ENCODE data around the gene TMEM234. TPM values are rescaled to one million over a fixed set of nuclear protein-coding genes. Genes with fewer than 3 reads are reported as not detected.
A peak's percentile ranks its signal among the peaks of the same experiment; 100 is the strongest.

Gene TMEM234
- total and polyA plus RNA-seq, 2 of the 13 experiments (the other 11 are each of a cell fraction or from before 2014, with no cell fraction given) = 6.1 to 9.0 TPM

- no peaks in the 10 kb centered on the region for H3K9me3 ChIP-seq (ENCODE audit: low read length)
- peaks cover 54% of the 10 kb centered on the region for H3K4me1 ChIP-seq (ENCODE audit: insufficient read depth, low read length)
- H3K27ac ChIP-seq (ENCODE audit: extremely low read length, insufficient read depth, low read length) = peak overlapping the region; percentile 87
- intact Hi-C loops (cut with micrococcal nuclease; ENCODE audit: unreplicated experiment) (loop anchor here (1.0 kb wide), 1 partner anchor 105 kb away; no protein-coding TSS in a partner anchor), in situ Hi-C loops (cut with HindIII; ENCODE audit: extremely low pct_ligation_motif_present, low pct_unique_long_range_greater_than_20kb) (no loop called here)
- ATAC-seq = peak; percentile 60
- peak overlapping the region; percentile 85 for H2AFZ ChIP-seq (ENCODE audit: low read length)
- peaks cover 4 to 16% of the 10 kb centered on the region in 2 experiments; a peak in 4 of 5 replicates for H3K36me3 ChIP-seq (replicated peaks in 1 of 2; ENCODE audit: control insufficient read depth in 1 of 2, insufficient read depth in 2 of 2, low read length in 2 of 2)
- peak overlapping the region; percentile 80 for H3K4me2 ChIP-seq (ENCODE audit: low read depth, low read length)
- H3K9ac ChIP-seq (ENCODE audit: insufficient read depth, low read depth, low read length) = peak overlapping the region; percentile 84
- peaks cover 26% of the 10 kb centered on the region for H3K79me2 ChIP-seq (ENCODE audit: insufficient read depth, low read length)
- peak; percentile 79 for FAIRE-seq
- CTCF ChIA-PET (ENCODE audit: low intra/inter-chr PET ratio, low total read pairs) = no interaction called here
- peak overlapping the region; percentile 47 to 76 (median 58) for H3K4me3 ChIP-seq (replicated peaks in 1 of 3; ENCODE audit: insufficient read depth in 1 of 3, low read depth in 2 of 3, low read length in 3 of 3)
- BruUV-seq (replicated peaks) = no TSS peak
- DNase-seq (ENCODE audit: low spot score) = peak; percentile 80
- H3K27me3 ChIP-seq (ENCODE audit: control insufficient read depth in 1 of 2, insufficient read depth in 2 of 2, low read length in 2 of 2) = no peaks in the 10 kb centered on the region
- POLR2A ChIA-PET = interaction anchor here (0.5 to 2.7 kb wide), 17 partner anchors 14 to 174 kb away, joined by 3 to 38 read pairs (median 5); partner anchors contain the start of genes CCDC28B, EIF3I, HDAC1 and IQCC
- H4K20me1 ChIP-seq (ENCODE audit: insufficient read depth, low read length) = no peaks in the 10 kb centered on the region
- 0% methylated on average over 7 of the region's 7 CpGs for WGBS (ENCODE audit: low lambda C conversion rate)
- TF ChIP-seq ATF4 (CRISPR knock-in tag; IDR thresholded peaks at IDR 0.05) (peak in 1 of 2 experiments; percentile 78; a peak in 2 of 4 replicates), HNRNPH1 (optimal IDR thresholded peaks at IDR 0.05; ENCODE audit: low read depth, low read length) (no peak), ZNF331 (CRISPR knock-in tag; IDR thresholded peaks at IDR 0.05) (peak; percentile 66; the same call in 1 of the 2 replicates), NFE2 (CRISPR knock-in tag; IDR thresholded peaks at IDR 0.05) (no peak), ZNF703 (CRISPR knock-in tag; IDR thresholded peaks at IDR 0.05; ENCODE audit: borderline replicate concordance) (0 out of 2 replicates have a peak, but pooled peaks have one; percentile 23), MYNN (CRISPR knock-in tag; IDR thresholded peaks at IDR 0.05; ENCODE audit: low read depth) (no peak), ZBTB21 (CRISPR knock-in tag; IDR thresholded peaks at IDR 0.05) (no peak), ZNF552 (CRISPR knock-in tag; IDR thresholded peaks at IDR 0.05; ENCODE audit: borderline replicate concordance) (no peak), SP1 (IDR thresholded peaks at IDR 0.05) (no peak), SP1 (CRISPR knock-in tag; IDR thresholded peaks at IDR 0.05) (no peak), ZNF660 (CRISPR knock-in tag; IDR thresholded peaks at IDR 0.05; ENCODE audit: borderline replicate concordance, low read depth) (no peak), HMG20B (CRISPR knock-in tag; conservative IDR thresholded peaks at IDR 0.05) (no peak), SIX1 (CRISPR knock-in tag; IDR thresholded peaks at IDR 0.05; ENCODE audit: borderline replicate concordance) (peak; percentile 25; the same call in 1 of the 2 replicates)
- TF ChIP-seq, protein P1, sequence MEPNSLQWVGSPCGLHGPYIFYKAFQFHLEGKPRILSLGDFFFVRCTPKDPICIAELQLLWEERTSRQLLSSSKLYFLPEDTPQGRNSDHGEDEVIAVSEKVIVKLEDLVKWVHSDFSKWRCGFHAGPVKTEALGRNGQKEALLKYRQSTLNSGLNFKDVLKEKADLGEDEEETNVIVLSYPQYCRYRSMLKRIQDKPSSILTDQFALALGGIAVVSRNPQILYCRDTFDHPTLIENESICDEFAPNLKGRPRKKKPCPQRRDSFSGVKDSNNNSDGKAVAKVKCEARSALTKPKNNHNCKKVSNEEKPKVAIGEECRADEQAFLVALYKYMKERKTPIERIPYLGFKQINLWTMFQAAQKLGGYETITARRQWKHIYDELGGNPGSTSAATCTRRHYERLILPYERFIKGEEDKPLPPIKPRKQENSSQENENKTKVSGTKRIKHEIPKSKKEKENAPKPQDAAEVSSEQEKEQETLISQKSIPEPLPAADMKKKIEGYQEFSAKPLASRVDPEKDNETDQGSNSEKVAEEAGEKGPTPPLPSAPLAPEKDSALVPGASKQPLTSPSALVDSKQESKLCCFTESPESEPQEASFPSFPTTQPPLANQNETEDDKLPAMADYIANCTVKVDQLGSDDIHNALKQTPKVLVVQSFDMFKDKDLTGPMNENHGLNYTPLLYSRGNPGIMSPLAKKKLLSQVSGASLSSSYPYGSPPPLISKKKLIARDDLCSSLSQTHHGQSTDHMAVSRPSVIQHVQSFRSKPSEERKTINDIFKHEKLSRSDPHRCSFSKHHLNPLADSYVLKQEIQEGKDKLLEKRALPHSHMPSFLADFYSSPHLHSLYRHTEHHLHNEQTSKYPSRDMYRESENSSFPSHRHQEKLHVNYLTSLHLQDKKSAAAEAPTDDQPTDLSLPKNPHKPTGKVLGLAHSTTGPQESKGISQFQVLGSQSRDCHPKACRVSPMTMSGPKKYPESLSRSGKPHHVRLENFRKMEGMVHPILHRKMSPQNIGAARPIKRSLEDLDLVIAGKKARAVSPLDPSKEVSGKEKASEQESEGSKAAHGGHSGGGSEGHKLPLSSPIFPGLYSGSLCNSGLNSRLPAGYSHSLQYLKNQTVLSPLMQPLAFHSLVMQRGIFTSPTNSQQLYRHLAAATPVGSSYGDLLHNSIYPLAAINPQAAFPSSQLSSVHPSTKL (CRISPR knock-in tag; IDR thresholded peaks at IDR 0.05) = peak; percentile 71
- TF ChIP-seq, protein P2, sequence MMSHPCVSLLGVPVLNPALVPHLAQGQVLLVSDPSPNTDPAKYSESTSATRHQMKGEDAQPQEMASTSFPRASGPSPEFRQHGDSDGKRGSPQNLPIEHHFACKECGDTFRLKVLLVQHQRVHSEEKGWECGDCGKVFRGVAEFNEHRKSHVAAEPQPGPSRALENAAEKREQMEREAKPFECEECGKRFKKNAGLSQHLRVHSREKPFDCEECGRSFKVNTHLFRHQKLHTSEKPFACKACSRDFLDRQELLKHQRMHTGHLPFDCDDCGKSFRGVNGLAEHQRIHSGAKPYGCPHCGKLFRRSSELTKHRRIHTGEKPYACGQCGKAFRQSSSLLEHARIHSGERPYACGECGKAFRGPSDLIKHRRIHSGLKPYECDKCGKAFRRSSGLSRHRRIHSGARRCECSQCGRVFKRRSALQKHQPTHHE (CRISPR knock-in tag; IDR thresholded peaks at IDR 0.05; ENCODE audit: borderline replicate concordance) = 0 out of 2 replicates have a peak, but pooled peaks have one; percentile 60
- TF ChIP-seq, protein P3, sequence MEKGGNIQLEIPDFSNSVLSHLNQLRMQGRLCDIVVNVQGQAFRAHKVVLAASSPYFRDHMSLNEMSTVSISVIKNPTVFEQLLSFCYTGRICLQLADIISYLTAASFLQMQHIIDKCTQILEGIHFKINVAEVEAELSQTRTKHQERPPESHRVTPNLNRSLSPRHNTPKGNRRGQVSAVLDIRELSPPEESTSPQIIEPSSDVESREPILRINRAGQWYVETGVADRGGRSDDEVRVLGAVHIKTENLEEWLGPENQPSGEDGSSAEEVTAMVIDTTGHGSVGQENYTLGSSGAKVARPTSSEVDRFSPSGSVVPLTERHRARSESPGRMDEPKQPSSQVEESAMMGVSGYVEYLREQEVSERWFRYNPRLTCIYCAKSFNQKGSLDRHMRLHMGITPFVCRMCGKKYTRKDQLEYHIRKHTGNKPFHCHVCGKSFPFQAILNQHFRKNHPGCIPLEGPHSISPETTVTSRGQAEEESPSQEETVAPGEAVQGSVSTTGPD (CRISPR knock-in tag; IDR thresholded peaks at IDR 0.05) = peak; percentile 15; the same call in 1 of the 2 replicates
These were observed 43.6 kb downstream of the TMEM234 start for GRCh38 chr1:32178380-32179192.
